Measurements from ENCODE around the gene GMPR2.

DNA sequence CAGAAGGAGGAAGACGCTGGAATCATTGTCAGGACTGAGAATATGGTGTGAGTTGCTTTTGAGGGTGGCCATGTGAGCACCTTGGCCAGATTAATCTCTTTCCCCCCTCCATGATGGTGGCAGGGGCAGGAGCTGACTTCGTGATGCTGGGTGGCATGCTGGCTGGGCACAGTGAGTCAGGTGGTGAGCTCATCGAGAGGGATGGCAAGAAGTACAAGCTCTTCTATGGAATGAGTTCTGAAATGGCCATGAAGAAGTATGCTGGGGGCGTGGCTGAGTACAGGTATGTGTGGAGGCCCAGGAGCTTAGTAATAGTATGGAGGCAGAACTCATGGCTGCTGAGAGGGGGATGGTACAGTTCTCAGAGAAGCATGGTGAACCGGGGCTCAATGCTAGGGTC, 5.4 kb downstream of the GMPR2 start:
- TF ChIP-seq ERF (CRISPR knock-in tag; IDR thresholded peaks at IDR 0.05) (no peak), MTF1 (CRISPR knock-in tag; IDR thresholded peaks at IDR 0.05) (no peak), ZFP36 (IDR thresholded peaks at IDR 0.05; ENCODE audit: borderline replicate concordance, low read depth, low read length, partially characterized antibody) (no peak), ZNF562 (CRISPR knock-in tag; IDR thresholded peaks at IDR 0.05; ENCODE audit: borderline replicate concordance) (no peak), KDM2A (CRISPR knock-in tag; IDR thresholded peaks at IDR 0.05; ENCODE audit: borderline replicate concordance, low read depth) (no peak), PAX8 (CRISPR knock-in tag; IDR thresholded peaks at IDR 0.05; ENCODE audit: borderline replicate concordance) (no peak), GTF2F1 (IDR thresholded peaks at IDR 0.05; ENCODE audit: low read length) (no peak), SOX5 (CRISPR knock-in tag; IDR thresholded peaks at IDR 0.05; ENCODE audit: borderline replicate concordance) (no peak), SRF (IDR thresholded peaks at IDR 0.05; ENCODE audit: low read depth, low read length) (no peak)
- TF ChIP-seq, protein P1, sequence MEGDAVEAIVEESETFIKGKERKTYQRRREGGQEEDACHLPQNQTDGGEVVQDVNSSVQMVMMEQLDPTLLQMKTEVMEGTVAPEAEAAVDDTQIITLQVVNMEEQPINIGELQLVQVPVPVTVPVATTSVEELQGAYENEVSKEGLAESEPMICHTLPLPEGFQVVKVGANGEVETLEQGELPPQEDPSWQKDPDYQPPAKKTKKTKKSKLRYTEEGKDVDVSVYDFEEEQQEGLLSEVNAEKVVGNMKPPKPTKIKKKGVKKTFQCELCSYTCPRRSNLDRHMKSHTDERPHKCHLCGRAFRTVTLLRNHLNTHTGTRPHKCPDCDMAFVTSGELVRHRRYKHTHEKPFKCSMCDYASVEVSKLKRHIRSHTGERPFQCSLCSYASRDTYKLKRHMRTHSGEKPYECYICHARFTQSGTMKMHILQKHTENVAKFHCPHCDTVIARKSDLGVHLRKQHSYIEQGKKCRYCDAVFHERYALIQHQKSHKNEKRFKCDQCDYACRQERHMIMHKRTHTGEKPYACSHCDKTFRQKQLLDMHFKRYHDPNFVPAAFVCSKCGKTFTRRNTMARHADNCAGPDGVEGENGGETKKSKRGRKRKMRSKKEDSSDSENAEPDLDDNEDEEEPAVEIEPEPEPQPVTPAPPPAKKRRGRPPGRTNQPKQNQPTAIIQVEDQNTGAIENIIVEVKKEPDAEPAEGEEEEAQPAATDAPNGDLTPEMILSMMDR (CRISPR knock-in tag; IDR thresholded peaks at IDR 0.05) = no peak
